SIG-M5 (cell line): ENCODE measurements around the gene ABHD16A.
"Not testable (repeated sequence)": the region's sequence is repeated elsewhere in the genome, so short reads cannot be mapped to it uniquely, and the experiment has no call there.

ENCODE experiments used
- DNase-seq: peaks from one replicate; lab custom pipeline; 2025; lab: John Stamatoyannopoulos, UW

ABHD16A gene

GRCh38 chr6:31713991-31714684, 11.0 kb upstream of the ABHD16A start:
- no peak for DNase-seq

- DNase-seq: no peak
These were observed 10.3 kb upstream of the ABHD16A start for GRCh38 chr6:31713465-31713864.

- no peak for DNase-seq
These were observed 9.2 kb upstream of the ABHD16A start for GRCh38 chr6:31712296-31712695.

GRCh38 chr6:31711233-31711632, 8.1 kb upstream of the ABHD16A start:
- DNase-seq: no peak

- DNase-seq: no peak
These were observed 7.5 kb upstream of the ABHD16A start for GRCh38 chr6:31710523-31711219.

GRCh38 chr6:31709157-31709556, 6.0 kb upstream of the ABHD16A start:
- not testable (repeated sequence) for DNase-seq

- no peak for DNase-seq
These were observed 5.1 kb upstream of the ABHD16A start for GRCh38 chr6:31708224-31708623.

- no peak for DNase-seq
These were observed 4.6 kb upstream of the ABHD16A start for GRCh38 chr6:31707701-31708100.

GRCh38 chr6:31706599-31706998, 3.5 kb upstream of the ABHD16A start, which contains the start of gene LY6G6F:
Gene LY6G6F, plus strand, starts transcription at chr6:31706866. Its CDS starts 41 bp downstream, at chr6:31706907.
- DNase-seq: no peak

GRCh38 chr6:31705931-31706330, 2.8 kb upstream of the ABHD16A start:
- DNase-seq: no peak

- DNase-seq: no peak
These were observed 712 bp downstream of the ABHD16A start for GRCh38 chr6:31702405-31702818.

GRCh38 chr6:31701666-31702404, 1.3 kb downstream of the ABHD16A start:
- DNase-seq: no peak

GRCh38 chr6:31700740-31701401, 2.3 kb downstream of the ABHD16A start:
- no peak for DNase-seq

GRCh38 chr6:31697555-31697954, 5.6 kb downstream of the ABHD16A start:
- no peak for DNase-seq

- no peak for DNase-seq
These were observed 9.6 kb downstream of the ABHD16A start for GRCh38 chr6:31693535-31693934.

- no peak for DNase-seq
These were observed 10.2 kb downstream of the ABHD16A start for GRCh38 chr6:31692886-31693285.

GRCh38 chr6:31692353-31692752, 10.8 kb downstream of the ABHD16A start:
- DNase-seq: no peak

GRCh38 chr6:31691564-31692108, 11.5 kb downstream of the ABHD16A start:
- DNase-seq: no peak

GRCh38 chr6:31691078-31691463, 12.1 kb downstream of the ABHD16A start:
- no peak for DNase-seq

GRCh38 chr6:31690231-31691077, 12.7 kb downstream of the ABHD16A start:
- no peak for DNase-seq
